NOMO-1 treated with DMSO at 0.1 percent for 48 hours (cell line): ENCODE results near the gene ATXN2.
"Not testable (repeated sequence)": the region's sequence is repeated elsewhere in the genome, so short reads cannot be mapped to it uniquely, and the experiment has no call there.

Experiments
- DNase-seq: peaks from one replicate; lab custom pipeline; 2025; ENCODE audit not compliant: unreplicated experiment; lab: John Stamatoyannopoulos, UW

Gene ATXN2, protein sequence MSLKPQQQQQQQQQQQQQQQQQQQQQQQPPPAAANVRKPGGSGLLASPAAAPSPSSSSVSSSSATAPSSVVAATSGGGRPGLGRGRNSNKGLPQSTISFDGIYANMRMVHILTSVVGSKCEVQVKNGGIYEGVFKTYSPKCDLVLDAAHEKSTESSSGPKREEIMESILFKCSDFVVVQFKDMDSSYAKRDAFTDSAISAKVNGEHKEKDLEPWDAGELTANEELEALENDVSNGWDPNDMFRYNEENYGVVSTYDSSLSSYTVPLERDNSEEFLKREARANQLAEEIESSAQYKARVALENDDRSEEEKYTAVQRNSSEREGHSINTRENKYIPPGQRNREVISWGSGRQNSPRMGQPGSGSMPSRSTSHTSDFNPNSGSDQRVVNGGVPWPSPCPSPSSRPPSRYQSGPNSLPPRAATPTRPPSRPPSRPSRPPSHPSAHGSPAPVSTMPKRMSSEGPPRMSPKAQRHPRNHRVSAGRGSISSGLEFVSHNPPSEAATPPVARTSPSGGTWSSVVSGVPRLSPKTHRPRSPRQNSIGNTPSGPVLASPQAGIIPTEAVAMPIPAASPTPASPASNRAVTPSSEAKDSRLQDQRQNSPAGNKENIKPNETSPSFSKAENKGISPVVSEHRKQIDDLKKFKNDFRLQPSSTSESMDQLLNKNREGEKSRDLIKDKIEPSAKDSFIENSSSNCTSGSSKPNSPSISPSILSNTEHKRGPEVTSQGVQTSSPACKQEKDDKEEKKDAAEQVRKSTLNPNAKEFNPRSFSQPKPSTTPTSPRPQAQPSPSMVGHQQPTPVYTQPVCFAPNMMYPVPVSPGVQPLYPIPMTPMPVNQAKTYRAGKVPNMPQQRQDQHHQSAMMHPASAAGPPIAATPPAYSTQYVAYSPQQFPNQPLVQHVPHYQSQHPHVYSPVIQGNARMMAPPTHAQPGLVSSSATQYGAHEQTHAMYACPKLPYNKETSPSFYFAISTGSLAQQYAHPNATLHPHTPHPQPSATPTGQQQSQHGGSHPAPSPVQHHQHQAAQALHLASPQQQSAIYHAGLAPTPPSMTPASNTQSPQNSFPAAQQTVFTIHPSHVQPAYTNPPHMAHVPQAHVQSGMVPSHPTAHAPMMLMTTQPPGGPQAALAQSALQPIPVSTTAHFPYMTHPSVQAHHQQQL

GRCh38 chr12:111598637-111599452 lies at the start of gene ATXN2:
Gene ATXN2 (minus strand): TSS chr12:111599315. CDS start chr12:111599034, 281 bp downstream.
- peak; percentile 44 for DNase-seq

DNA sequence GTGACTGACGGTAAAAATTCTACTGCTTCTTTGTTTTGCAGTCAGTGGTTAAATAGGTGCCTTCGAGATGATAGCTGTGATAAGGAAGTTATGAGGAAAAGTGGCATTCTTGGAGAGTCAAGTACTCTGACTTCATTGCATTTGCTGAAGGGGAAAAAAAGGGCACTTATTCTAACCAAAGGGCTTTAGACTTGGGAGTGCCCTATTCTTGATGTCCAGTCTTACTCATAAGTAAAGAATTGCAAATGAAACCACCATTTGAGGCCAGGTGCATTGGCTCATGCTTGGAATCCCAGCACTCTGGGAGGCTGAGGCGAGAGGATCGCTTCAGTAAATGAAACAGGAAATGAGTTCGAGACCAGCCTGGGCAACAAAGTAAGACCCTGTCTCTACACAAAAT lies 46.3 kb upstream of the ATXN2 start:
- no peak for DNase-seq

- no peak for DNase-seq
Observed at GRCh38 chr12:111643427-111643826, 44.3 kb upstream of the ATXN2 start.

DNA sequence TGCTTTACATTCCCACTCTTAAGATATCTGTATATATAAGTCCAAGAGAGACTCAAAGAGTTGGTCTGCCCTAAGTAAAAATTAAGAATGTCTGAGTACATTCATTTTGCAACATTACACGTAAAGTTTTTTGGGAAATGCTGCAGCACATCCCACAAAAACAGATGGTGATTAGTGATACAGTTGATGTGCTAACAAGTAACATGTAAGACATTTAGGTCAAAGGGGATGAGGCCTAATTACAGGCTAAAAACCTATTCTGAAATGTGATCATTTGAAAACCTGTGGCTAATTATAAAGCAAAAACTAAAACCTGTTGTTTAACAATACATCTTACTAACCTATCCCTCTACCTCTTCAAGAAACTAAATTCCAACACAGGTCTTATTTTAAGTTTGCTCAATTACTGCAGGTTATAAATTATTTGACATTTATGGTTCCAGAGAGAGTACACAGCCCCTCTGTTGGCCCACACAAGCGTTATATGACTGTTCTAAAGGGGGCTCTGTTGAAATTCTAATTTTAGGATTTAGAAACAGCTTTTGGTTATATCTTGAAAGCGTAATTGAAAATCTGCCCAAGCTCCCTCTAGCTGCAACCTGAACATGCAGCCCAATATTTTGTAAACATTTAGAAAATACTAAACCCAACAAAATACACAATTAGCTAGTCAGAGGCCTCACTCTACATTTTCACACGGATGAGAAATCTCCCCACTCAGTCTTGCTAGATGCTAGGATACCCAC lies 43.7 kb upstream of the ATXN2 start:
- DNase-seq, result no peak

DNA sequence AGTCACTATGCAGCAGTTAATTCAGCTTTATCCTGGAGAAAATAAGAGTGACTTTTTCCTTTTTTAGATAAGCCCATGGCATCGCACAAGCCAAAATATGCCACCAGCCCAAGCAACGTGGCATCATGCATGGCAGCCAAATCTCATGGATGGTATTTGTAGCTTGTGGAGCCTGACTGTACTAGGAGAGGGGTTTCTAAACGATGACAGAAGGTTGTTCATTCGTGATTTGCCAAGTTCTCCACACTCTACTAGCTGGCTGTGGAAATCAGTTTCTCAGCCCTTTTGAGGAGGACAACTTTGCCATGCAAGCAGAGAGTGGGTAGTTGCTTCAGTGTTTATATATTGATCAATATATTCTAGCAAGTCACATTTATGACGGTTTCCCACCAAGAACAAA lies 41.4 kb upstream of the ATXN2 start:
- no peak for DNase-seq

GRCh38 chr12:111638556-111638955 lies 39.4 kb upstream of the ATXN2 start:
- no peak for DNase-seq

DNA sequence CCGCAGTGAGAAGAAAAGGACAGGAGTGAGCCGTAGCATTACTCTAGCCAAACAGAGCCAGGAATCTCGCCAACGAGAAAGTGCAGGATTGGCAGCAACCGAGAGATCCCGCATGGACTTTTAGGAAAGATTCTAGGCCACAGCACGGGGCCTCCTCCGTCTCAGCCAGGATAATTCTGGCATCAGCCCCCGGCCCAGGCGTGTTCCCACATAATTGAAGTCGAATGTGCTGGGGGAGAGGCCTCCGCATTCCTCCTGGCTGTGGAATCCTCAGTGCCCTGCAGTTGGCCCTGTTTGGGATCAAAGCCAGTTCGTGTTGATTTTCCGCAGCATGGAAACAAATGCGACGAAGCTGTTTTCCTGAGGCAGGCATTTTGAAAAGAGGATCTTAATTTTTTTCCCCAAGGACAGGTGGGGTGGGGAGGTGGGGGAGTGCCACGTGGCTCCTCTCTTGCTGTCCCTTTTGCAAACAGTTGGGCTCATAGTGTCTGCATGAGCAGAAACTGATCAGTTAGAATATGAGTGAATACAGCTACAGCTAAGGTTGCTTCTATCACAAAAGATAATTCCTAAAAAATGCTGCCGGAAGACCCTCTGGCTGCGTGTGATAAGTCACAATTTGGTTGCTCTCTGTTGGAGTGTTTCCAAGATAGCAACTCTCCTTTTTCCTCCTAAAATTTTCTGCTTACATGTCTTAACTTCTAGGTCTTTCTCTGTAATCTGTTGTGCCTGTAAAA lies 37.3 kb upstream of the ATXN2 start:
- DNase-seq, result no peak

DNA sequence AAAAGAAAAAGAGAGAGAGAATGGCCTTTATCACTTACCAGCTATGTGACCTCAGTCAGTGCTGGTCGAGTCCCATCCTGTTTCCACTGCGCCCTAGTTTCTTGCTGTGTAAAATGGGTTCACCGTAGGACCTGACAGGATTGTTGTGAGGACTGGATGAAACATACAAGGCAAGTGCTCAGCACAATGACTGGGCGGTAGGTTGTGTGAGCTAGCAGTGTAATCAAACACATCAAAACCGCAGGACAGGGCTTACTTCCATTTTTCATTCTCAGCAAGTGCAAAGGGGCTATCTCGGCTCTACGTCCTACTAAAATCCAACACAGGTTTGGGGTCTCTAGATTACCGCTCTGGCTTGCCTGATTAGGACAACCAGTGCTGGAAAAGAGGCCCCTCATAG lies 36.4 kb upstream of the ATXN2 start:
- peak; percentile 53 for DNase-seq

- no peak for DNase-seq
Observed at GRCh38 chr12:111628505-111629260, 29.6 kb upstream of the ATXN2 start.

DNA sequence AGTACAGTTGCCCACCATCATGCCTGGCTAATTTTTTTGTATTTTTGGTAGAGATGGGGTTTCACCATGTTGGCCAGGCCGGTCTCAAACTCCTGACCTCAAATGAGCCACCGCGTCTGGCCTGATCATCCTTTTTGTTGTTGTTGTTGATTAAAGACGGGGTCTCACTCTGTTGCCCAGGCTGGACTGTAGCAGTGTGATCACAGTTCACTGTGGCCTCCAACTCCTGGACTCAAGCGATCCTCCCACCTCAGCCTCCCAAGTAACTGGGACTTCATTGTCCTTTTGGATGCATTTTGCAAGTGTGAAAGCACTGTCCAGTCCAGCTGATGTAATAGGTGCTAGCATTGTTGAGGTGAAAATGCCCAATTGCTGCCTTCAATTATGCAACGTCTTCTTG lies 27.1 kb upstream of the ATXN2 start:
- DNase-seq, result no peak

- DNase-seq, result no peak
Observed at GRCh38 chr12:111624540-111624939, 25.4 kb upstream of the ATXN2 start.

DNA sequence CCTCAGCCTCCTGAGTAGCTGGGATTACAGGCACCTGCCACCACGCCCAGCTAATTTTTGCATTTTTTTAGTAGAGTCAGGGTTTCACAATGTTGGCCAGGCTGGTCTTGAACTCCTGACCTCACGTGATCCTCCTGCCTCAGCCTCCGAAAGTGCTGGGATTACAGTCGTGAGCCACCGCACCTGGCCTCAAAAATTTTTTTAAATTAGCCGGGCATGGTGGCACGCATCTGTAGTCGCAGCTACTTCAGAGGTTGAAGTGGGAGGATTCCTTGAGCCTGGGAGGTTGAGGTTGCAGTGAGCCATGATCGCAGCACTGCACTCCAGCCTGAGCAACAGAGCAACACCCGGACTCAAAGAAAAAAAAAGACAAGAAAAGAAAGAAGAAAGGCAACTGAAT lies 18.7 kb upstream of the ATXN2 start:
- DNase-seq, result not testable (repeated sequence)

DNA sequence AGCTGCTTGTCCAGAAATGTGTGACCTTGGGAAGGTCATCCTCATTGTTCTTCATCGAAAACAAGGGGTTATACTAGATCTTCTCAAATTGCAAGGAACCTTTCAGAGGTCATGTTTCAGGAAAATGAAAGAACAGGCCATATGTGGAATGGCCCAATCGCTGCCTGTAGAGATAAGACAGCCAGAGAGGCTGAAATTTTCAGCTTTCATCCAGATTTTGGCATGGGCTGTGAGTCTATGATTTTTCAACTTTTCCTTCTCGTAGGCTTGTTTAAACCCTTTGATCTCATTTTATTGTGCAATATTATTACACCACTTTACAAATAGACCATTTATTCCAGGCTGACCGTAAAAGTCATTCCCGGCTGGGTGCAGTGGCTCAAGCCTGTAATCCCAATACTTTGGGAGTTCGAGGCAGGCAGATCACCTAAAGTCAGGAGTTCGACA lies 17.1 kb upstream of the ATXN2 start:
- no peak for DNase-seq

- DNase-seq, result no peak
Observed at GRCh38 chr12:111607239-111607638, 8.1 kb upstream of the ATXN2 start.

GRCh38 chr12:111606767-111607230 lies 7.7 kb upstream of the ATXN2 start:
- DNase-seq, result no peak

- no peak for DNase-seq
Observed at GRCh38 chr12:111605911-111606766, 7.0 kb upstream of the ATXN2 start.

- DNase-seq, result not testable (repeated sequence)
Observed at GRCh38 chr12:111602857-111603256, 3.7 kb upstream of the ATXN2 start.
